Measurements from ENCODE around the gene ELMO1.

Gene ELMO1

DNA sequence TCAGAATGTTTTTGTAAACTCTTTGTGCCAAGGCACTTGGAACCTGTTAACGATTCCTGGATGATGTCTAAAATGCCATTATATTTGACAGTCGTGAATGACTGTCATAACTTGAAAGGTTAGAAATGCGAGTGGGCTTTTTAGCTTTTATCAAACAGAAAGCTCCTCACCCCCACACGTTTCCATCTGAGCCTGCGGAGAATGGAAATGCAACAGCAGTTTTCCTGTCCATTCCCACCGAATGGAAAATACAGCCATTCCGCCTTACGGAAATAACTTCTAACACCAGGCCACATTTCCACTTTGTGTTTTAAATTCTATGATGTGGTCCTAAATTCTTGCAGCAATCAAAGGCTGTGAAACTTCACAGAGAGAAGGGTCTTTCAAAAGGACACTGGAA is 83.8 kb downstream of the ELMO1 start:
- 95% methylated on average over 5 of the region's 8 CpGs for WGBS (ENCODE audit: insufficient coverage)
- no peaks in the 10 kb centered on the region for H3K27me3 ChIP-seq (replicated peaks in 2 of 5; ENCODE audit: control insufficient read depth in 4 of 5, insufficient read depth in 5 of 5, low read length in 4 of 5)
- CTCF ChIA-PET: interaction anchor here (1.1 to 1.5 kb wide), 2 partner anchors 11 to 13 kb away, joined by 4 to 11 read pairs; no protein-coding TSS in a partner anchor
- peaks cover 7 to 47% (median 17%) of the 10 kb centered on the region in 4 experiments for H3K4me1 ChIP-seq (ENCODE audit: control extremely low read depth in 1 of 4, control insufficient read depth in 4 of 4, insufficient read depth in 4 of 4, low read length in 3 of 4)
- no peak for DNase-seq
- no peaks in the 10 kb centered on the region for H3K36me3 ChIP-seq (ENCODE audit: control insufficient read depth in 4 of 4, insufficient read depth in 4 of 4, low read length in 3 of 4)
- H3K4me3 ChIP-seq (ENCODE audit: control insufficient read depth in 1 of 7, extremely low read depth in 1 of 7, insufficient read depth in 4 of 7, low read depth in 2 of 7, low read length in 6 of 7): no peak overlapping the region
- POLR2A ChIA-PET: no interaction called here
- H3K27ac ChIP-seq (ENCODE audit: insufficient read depth in 1 of 2, low read depth in 1 of 2, low read length in 2 of 2, poor library complexity in 1 of 2, severe bottlenecking in 2 of 2): no peak overlapping the region
- H3K9me3 ChIP-seq (ENCODE audit: control extremely low read depth in 1 of 5, control insufficient read depth in 4 of 5, insufficient read depth in 2 of 5, low read depth in 1 of 5, low read length in 4 of 5): no peaks in the 10 kb centered on the region

DNA sequence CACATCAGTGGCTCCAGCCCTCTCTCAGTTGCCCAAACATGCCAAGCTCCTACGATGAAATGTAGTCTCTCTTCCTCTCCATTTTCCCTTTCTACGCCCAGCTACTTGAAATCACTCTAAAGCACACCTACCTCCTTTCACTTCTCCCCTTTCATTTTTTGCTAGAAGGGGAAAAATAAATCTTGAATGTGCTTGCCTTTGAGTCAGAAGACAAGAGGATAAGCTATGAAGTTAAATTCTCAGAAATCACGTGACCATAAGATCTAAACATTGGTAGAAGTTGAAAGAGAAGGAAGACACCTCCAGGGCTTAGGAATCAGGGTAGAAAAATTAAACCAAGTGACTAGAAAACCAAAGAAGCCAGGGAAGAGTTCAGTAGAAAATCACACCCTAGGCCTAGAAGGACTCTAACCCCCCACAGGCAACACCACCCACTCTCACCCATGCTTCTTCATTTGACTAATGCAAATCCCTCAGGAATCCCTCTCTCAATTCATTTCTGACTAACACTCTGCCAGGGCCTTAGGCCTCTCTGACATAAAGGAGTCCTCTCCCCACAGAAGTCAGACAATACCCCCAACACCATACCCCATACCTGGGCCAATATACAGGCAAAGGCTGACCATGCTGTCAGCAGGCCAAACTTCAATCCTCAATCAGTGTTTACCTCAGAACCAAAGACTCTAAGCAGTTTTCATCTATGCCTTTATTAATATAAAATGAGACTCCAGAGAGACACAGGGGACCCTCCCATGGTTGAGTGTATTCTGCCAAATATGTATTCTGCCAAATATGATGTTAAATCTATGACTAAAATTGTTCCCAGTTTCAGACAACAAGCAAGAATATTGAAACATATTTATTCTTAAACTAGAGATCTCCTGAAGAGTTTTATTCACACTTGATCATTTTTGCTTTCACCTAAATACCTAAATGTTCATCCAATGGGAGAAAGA is 84.8 kb downstream of the ELMO1 start:
- Histone ChIP-seq H3K27ac (ENCODE audit: insufficient read depth in 1 of 2, low read depth in 1 of 2, low read length in 2 of 2, poor library complexity in 1 of 2, severe bottlenecking in 2 of 2) (no peak overlapping the region), H3K4me1 (ENCODE audit: control extremely low read depth in 1 of 4, control insufficient read depth in 4 of 4, insufficient read depth in 4 of 4, low read length in 3 of 4) (peaks cover 7 to 58% (median 24%) of the 10 kb centered on the region in 4 experiments), H3K4me3 (ENCODE audit: control insufficient read depth in 1 of 7, extremely low read depth in 1 of 7, insufficient read depth in 4 of 7, low read depth in 2 of 7, low read length in 6 of 7) (no peak overlapping the region), H3K9me3 (ENCODE audit: control extremely low read depth in 1 of 5, control insufficient read depth in 4 of 5, insufficient read depth in 2 of 5, low read depth in 1 of 5, low read length in 4 of 5) (no peaks in the 10 kb centered on the region), H3K27me3 (replicated peaks in 2 of 5; ENCODE audit: control insufficient read depth in 4 of 5, insufficient read depth in 5 of 5, low read length in 4 of 5) (no peaks in the 10 kb centered on the region), H3K36me3 (ENCODE audit: control insufficient read depth in 4 of 4, insufficient read depth in 4 of 4, low read length in 3 of 4) (no peaks in the 10 kb centered on the region)
- POLR2A ChIA-PET: no interaction called here
- DNase-seq: no peak
- CTCF ChIA-PET: interaction anchor here (1.5 to 1.6 kb wide), 2 partner anchors 12 kb away, joined by 6 to 11 read pairs; no protein-coding TSS in a partner anchor
- 75% methylated on average over 1 of the region's 3 CpGs for WGBS (ENCODE audit: insufficient coverage)

DNA sequence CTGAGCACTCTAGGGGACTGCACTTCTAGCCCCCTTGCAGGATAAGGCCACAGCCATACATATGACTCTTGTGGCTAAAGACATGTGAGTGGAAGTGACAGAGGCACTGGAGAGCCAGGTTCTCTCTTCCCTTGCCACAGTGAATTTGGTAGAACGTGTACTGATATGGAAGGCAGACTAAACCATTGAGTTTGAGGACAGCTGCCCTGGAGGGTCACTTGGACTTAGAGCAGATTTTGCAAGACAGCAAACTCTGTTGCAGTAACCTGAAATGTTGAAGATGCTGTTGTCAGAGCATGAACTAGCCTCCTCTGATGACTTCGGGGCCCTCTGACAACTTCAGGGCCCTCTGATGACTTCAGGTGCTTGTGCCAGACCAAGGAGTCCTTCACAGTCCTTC is 85.9 kb downstream of the ELMO1 start:
- WGBS (ENCODE audit: insufficient coverage): 100% methylated on average over 1 of the region's 2 CpGs

DNA sequence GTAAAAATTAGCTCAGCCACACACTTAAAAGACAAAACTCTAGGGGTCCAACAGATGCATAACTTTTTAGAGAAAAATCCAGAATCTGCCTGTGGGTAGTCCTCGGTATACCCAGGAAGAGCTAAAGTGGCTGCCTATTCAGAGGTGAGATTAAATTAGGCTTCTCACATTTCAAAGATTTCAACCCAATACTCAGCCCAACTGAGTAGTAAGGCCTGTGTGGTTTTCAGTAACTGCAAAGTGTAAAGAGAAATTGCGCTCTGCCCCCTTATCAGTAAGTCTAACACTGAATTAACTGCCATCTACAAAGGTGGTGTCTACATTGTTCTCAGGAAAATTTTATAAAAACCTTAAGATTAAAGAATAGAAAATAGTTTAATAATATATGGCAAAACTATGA is 88.2 kb downstream of the ELMO1 start:
- no peak overlapping the region for H3K27ac ChIP-seq (ENCODE audit: insufficient read depth in 1 of 2, low read depth in 1 of 2, low read length in 2 of 2, poor library complexity in 1 of 2, severe bottlenecking in 2 of 2)

More for the DNA sequence above, 85.9 kb downstream of the ELMO1 start:
- ChIA-PET CTCF (interaction anchor here (0.9 to 1.7 kb wide), 3 partner anchors 11 to 84 kb away, joined by 3 to 6 read pairs (median 5); no protein-coding TSS in a partner anchor), POLR2A (no interaction called here)
- DNase-seq: no peak
- Histone ChIP-seq H3K27me3 (replicated peaks in 2 of 5; ENCODE audit: control insufficient read depth in 4 of 5, insufficient read depth in 5 of 5, low read length in 4 of 5) (no peaks in the 10 kb centered on the region), H3K36me3 (ENCODE audit: control insufficient read depth in 4 of 4, insufficient read depth in 4 of 4, low read length in 3 of 4) (no peaks in the 10 kb centered on the region), H3K9me3 (ENCODE audit: control extremely low read depth in 1 of 5, control insufficient read depth in 4 of 5, insufficient read depth in 2 of 5, low read depth in 1 of 5, low read length in 4 of 5) (no peaks in the 10 kb centered on the region), H3K4me1 (ENCODE audit: control extremely low read depth in 1 of 4, control insufficient read depth in 4 of 4, insufficient read depth in 4 of 4, low read length in 3 of 4) (peaks cover 9 to 68% (median 33%) of the 10 kb centered on the region in 4 experiments), H3K27ac (ENCODE audit: insufficient read depth in 1 of 2, low read depth in 1 of 2, low read length in 2 of 2, poor library complexity in 1 of 2, severe bottlenecking in 2 of 2) (no peak overlapping the region), H3K4me3 (ENCODE audit: control insufficient read depth in 1 of 7, extremely low read depth in 1 of 7, insufficient read depth in 4 of 7, low read depth in 2 of 7, low read length in 6 of 7) (no peak overlapping the region)

DNA sequence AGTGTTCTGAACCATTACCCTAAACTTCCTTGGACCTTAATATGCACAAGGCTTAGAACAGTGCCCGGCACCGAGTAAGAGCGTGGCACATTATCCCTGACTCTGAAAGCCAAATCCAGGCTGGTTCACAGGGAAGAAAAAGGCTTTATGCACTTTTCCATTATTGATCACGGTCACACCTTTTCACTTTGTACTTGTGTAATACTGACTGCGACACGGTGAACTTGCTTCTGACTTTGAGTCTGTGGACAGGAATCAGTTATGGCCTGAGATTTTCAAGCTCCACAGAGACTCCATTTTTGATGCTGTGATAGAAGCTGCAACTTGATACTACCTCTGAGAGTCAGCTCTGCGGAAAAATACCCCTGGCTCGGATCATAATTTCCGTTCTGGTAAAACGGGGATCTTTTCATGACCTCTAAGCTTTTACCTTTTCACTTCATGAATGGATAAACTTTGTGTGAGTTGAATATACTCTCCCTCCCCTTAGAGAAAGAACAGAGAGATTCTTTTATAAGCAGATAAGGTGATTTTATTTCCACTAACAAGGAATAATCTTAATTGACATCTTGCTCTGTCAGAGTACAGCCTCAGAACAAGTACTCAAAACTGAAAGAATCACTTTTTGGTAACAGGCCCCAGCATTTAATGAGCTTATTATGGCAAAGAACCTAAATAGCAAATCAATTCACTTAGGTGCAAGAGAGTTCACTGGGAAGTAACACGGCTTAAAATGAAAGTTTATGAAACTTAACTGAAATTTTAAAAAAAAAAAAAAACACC is 88.8 kb downstream of the ELMO1 start:
- WGBS (ENCODE audit: insufficient coverage): 99% methylated on average over 7 of the region's 11 CpGs
- ChIA-PET POLR2A (no interaction called here), CTCF (interaction anchor here (0.7 to 1.1 kb wide), 6 partner anchors 19 to 152 kb away, joined by 3 to 5 read pairs (median 3); no protein-coding TSS in a partner anchor)

More for the DNA sequence above, 88.2 kb downstream of the ELMO1 start:
- DNase-seq: no peak
- CTCF ChIA-PET: interaction anchor here (0.7 to 1.1 kb wide), 7 partner anchors 19 to 153 kb away, joined by 3 to 5 read pairs (median 3); no protein-coding TSS in a partner anchor
- Histone ChIP-seq H3K4me3 (ENCODE audit: control insufficient read depth in 1 of 7, extremely low read depth in 1 of 7, insufficient read depth in 4 of 7, low read depth in 2 of 7, low read length in 6 of 7) (peak overlapping the region in 1 of 7 experiments; percentile 4), H3K27me3 (replicated peaks in 2 of 5; ENCODE audit: control insufficient read depth in 4 of 5, insufficient read depth in 5 of 5, low read length in 4 of 5) (no peaks in the 10 kb centered on the region), H3K9me3 (ENCODE audit: control extremely low read depth in 1 of 5, control insufficient read depth in 4 of 5, insufficient read depth in 2 of 5, low read depth in 1 of 5, low read length in 4 of 5) (no peaks in the 10 kb centered on the region), H3K4me1 (ENCODE audit: control extremely low read depth in 1 of 4, control insufficient read depth in 4 of 4, insufficient read depth in 4 of 4, low read length in 3 of 4) (peaks cover 13 to 75% (median 44%) of the 10 kb centered on the region in 4 experiments), H3K36me3 (ENCODE audit: control insufficient read depth in 4 of 4, insufficient read depth in 4 of 4, low read length in 3 of 4) (no peaks in the 10 kb centered on the region)
- no CpG with 5 or more reads among the region's 2 CpGs for WGBS (ENCODE audit: insufficient coverage)
- POLR2A ChIA-PET: no interaction called here

DNA sequence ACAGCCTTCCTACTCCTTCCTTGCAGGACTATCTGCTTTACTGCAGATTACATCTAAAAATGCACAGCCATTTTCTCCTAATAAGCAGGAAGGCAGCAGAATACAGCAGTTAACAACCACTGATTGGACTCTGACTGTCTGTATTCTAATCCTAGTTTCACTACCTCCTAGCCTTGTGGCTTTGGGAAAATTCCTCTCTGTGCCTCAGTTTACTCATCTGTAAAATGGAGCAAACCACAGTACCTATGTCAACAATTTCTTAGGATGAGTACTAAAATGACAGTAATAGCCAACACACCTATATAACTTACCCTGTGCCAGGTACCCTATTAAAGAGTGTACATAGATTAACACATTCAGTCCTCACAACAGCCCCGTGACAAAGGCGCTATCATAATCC is 89.5 kb downstream of the ELMO1 start:
- Histone ChIP-seq H3K9me3 (ENCODE audit: control extremely low read depth in 1 of 5, control insufficient read depth in 4 of 5, insufficient read depth in 2 of 5, low read depth in 1 of 5, low read length in 4 of 5) (no peaks in the 10 kb centered on the region), H3K36me3 (ENCODE audit: control insufficient read depth in 4 of 4, insufficient read depth in 4 of 4, low read length in 3 of 4) (no peaks in the 10 kb centered on the region), H3K4me1 (ENCODE audit: control extremely low read depth in 1 of 4, control insufficient read depth in 4 of 4, insufficient read depth in 4 of 4, low read length in 3 of 4) (peaks cover 18 to 80% (median 54%) of the 10 kb centered on the region in 4 experiments), H3K27ac (ENCODE audit: insufficient read depth in 1 of 2, low read depth in 1 of 2, low read length in 2 of 2, poor library complexity in 1 of 2, severe bottlenecking in 2 of 2) (no peak overlapping the region), H3K27me3 (replicated peaks in 2 of 5; ENCODE audit: control insufficient read depth in 4 of 5, insufficient read depth in 5 of 5, low read length in 4 of 5) (no peaks in the 10 kb centered on the region), H3K4me3 (ENCODE audit: control insufficient read depth in 1 of 7, extremely low read depth in 1 of 7, insufficient read depth in 4 of 7, low read depth in 2 of 7, low read length in 6 of 7) (no peak overlapping the region)
- 100% methylated on average over 1 of the region's 2 CpGs for WGBS (ENCODE audit: insufficient coverage)
- POLR2A ChIA-PET: no interaction called here
- DNase-seq: no peak
- CTCF ChIA-PET: no interaction called here

More for the DNA sequence above, 88.8 kb downstream of the ELMO1 start:
- H3K4me1 ChIP-seq (ENCODE audit: control extremely low read depth in 1 of 4, control insufficient read depth in 4 of 4, insufficient read depth in 4 of 4, low read length in 3 of 4): peaks cover 16 to 75% (median 47%) of the 10 kb centered on the region in 4 experiments
- H3K36me3 ChIP-seq (ENCODE audit: control insufficient read depth in 4 of 4, insufficient read depth in 4 of 4, low read length in 3 of 4): no peaks in the 10 kb centered on the region
- H3K27ac ChIP-seq (ENCODE audit: insufficient read depth in 1 of 2, low read depth in 1 of 2, low read length in 2 of 2, poor library complexity in 1 of 2, severe bottlenecking in 2 of 2): no peak overlapping the region
- H3K9me3 ChIP-seq (ENCODE audit: control extremely low read depth in 1 of 5, control insufficient read depth in 4 of 5, insufficient read depth in 2 of 5, low read depth in 1 of 5, low read length in 4 of 5): no peaks in the 10 kb centered on the region
- H3K27me3 ChIP-seq (replicated peaks in 2 of 5; ENCODE audit: control insufficient read depth in 4 of 5, insufficient read depth in 5 of 5, low read length in 4 of 5): no peaks in the 10 kb centered on the region
- DNase-seq: no peak
- H3K4me3 ChIP-seq (ENCODE audit: control insufficient read depth in 1 of 7, extremely low read depth in 1 of 7, insufficient read depth in 4 of 7, low read depth in 2 of 7, low read length in 6 of 7): no peak overlapping the region
